HG03045 (cell line): Measurements from ENCODE around the gene STAC3.

ENCODE experiments used
- ATAC-seq: cut with Tn5 transposase; IDR thresholded peaks from one replicate; pipeline ENCODE4 v1.9.1; 2021; ENCODE audit warnings: mild to moderate bottlenecking, moderate library complexity; ENCODE audit not compliant: unreplicated experiment

Gene STAC3

DNA sequence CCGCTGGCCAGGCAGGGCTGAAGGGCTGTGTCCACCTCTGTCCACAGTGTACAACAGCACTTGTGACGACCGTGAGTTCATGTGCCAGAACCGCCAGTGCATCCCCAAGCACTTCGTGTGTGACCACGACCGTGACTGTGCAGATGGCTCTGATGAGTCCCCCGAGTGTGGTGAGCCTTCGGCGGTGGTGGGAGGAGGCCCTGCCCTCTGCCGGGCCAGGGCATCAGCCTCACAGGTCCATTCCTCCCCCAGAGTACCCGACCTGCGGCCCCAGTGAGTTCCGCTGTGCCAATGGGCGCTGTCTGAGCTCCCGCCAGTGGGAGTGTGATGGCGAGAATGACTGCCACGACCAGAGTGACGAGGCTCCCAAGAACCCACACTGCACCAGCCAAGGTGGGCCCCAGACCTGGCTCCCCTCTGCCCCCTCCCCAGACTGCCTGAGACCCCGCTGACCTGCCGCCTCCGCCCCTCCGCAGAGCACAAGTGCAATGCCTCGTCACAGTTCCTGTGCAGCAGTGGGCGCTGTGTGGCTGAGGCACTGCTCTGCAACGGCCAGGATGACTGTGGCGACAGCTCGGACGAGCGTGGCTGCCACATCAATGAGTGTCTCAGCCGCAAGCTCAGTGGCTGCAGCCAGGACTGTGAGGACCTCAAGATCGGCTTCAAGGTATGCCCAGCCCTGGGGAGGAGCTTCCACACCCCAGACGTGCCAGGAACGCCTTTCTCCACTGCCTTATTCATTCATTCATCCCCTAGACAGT lies 55.2 kb downstream of the STAC3 start:
- ATAC-seq = no peak

- no peak for ATAC-seq
These were observed 55.8 kb downstream of the STAC3 start for GRCh38 chr12:57195186-57195585.

DNA sequence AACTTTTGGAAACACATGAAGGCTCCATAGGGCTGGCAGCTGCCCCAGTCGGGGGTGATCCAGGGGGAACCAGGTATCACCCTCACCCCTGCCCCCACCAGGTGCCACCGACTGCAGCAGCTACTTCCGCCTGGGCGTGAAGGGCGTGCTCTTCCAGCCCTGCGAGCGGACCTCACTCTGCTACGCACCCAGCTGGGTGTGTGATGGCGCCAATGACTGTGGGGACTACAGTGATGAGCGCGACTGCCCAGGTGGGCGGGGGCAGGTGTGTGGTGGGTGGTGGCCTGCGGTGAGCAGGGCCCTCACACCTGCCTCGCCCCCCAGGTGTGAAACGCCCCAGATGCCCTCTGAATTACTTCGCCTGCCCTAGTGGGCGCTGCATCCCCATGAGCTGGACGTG lies 56.7 kb downstream of the STAC3 start:
- no peak for ATAC-seq

- ATAC-seq = no peak
These were observed 57.2 kb downstream of the STAC3 start for GRCh38 chr12:57193706-57194245.
